HUES48 (cell line): Measurements from ENCODE around the gene TYMP.

Experiments
- H3K27ac ChIP-seq: one replicate; pipeline ENCODE4 v1.7.0; 2013; ENCODE audit warnings: low read depth, low read length, inconsistent platforms
- H3K27me3 ChIP-seq: 2 replicates; pipeline ENCODE4 v1.6.1; 2013; ENCODE audit warnings: mild to moderate bottlenecking, low read length; ENCODE audit not compliant: control insufficient read depth, insufficient read depth
- H3K36me3 ChIP-seq: 2 replicates; pipeline ENCODE4 v1.6.1; 2013; ENCODE audit warnings: low read length; ENCODE audit not compliant: control insufficient read depth, insufficient read depth
- H3K4me1 ChIP-seq: 2 replicates; pipeline ENCODE4 v1.6.1; 2013; ENCODE audit warnings: mild to moderate bottlenecking, low read length; ENCODE audit not compliant: control insufficient read depth, insufficient read depth
- H3K4me3 ChIP-seq: 2 replicates; pipeline ENCODE4 v1.5.1; 2013; ENCODE audit warnings: mild to moderate bottlenecking, low read depth, low read length
- H3K9ac ChIP-seq: 2 replicates; pipeline ENCODE4 v1.6.1; 2013; ENCODE audit warnings: mild to moderate bottlenecking, low read depth, low read length, moderate library complexity
- H3K9me3 ChIP-seq: 2 replicates; pipeline ENCODE4 v1.6.1; 2013; ENCODE audit warnings: low read length; ENCODE audit not compliant: control insufficient read depth, insufficient read depth

TYMP gene

DNA sequence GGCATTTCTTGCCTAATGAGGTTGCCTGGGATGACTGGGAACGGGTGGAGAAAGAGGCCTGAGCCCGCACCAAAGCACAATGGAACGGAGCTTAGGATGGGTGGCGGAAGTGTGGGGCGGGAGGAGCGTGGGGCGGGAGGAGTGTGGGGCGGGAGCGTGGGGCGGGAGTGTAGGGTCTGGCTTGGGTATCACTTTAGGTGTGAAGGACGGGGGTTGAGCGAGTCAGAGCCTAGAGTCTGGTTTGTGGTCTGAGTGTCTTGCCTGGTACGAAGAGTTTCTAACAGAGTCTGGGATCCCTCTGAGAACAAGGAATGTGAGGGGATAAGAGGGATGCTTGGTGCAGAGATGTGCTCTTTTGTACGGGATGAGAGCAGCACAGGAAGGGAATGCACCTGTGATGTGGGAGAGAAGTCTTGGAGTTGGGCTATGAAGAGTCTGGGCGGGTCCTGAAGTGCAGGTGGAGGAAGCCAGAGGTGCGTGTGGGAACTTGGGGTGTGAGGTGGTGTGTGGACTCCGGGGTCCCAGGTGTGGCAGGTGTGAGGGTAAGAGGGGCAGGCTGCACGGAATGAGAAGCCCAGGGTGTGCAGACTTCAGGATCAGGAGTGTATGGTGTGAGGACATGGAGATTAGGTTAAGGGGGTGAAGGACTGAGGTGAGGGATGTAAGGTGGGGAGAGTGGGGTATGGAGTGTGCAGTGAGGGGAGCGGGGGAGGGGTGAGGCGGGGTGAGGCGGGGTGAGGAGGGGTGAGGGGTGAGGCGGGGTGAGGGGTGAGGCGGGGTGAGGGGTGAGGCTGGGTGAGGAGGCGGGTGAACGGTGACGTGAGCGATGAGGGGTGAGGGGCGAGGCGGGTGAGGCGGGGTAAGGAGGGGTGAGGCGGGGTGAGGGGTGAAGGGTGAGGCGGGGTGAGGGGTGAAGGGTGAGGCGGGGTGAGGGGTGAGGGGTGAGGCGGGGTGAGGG, 31.9 kb upstream of the TYMP start:
- H3K9ac ChIP-seq: no peak overlapping the region
- peaks cover 7% of the 10 kb centered on the region; the same call in 1 of the 2 replicates for H3K27me3 ChIP-seq
- no peaks in the 10 kb centered on the region for H3K9me3 ChIP-seq
- no peaks in the 10 kb centered on the region for H3K4me1 ChIP-seq
- no peak overlapping the region for H3K4me3 ChIP-seq
- no peak overlapping the region for H3K27ac ChIP-seq
- no peaks in the 10 kb centered on the region for H3K36me3 ChIP-seq

GRCh38 chr22:50560034-50560433, 30.2 kb upstream of the TYMP start:
- Histone ChIP-seq H3K9ac (no peak overlapping the region), H3K36me3 (no peaks in the 10 kb centered on the region)

DNA sequence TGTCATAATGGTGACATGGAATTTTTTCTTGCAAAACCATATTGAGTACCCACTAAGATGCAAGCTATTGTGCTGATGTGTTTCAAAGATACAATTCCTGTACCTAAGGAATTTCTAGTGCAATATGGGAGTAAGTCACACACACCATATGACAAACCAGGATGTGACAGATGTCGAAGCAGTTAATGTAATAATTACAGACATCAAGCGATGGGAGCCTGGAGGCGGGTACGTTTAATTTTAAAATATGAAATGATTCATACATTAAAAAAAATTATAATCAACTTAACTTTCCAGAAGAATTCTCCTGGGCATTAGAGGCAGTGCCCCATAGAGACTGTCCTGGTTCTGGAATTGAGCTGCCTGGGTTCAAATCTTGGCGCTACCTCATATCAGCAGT, 26.9 kb upstream of the TYMP start:
- no peaks in the 10 kb centered on the region for H3K27me3 ChIP-seq
- no peak overlapping the region for H3K9ac ChIP-seq
- 0 out of 2 replicates have a peak, but pooled peaks cover 3% of the 10 kb centered on the region for H3K4me1 ChIP-seq
- H3K4me3 ChIP-seq: no peak overlapping the region
- H3K27ac ChIP-seq: no peak overlapping the region
- H3K9me3 ChIP-seq: no peaks in the 10 kb centered on the region
- H3K36me3 ChIP-seq: no peaks in the 10 kb centered on the region

More at GRCh38 chr22:50560034-50560433, 30.2 kb upstream of the TYMP start:
- 0 out of 2 replicates have a peak, but pooled peaks cover 3% of the 10 kb centered on the region for H3K4me1 ChIP-seq
- no peak overlapping the region for H3K4me3 ChIP-seq
- peaks cover 7% of the 10 kb centered on the region; the same call in 1 of the 2 replicates for H3K27me3 ChIP-seq
- no peak overlapping the region for H3K27ac ChIP-seq
- H3K9me3 ChIP-seq: no peaks in the 10 kb centered on the region

DNA sequence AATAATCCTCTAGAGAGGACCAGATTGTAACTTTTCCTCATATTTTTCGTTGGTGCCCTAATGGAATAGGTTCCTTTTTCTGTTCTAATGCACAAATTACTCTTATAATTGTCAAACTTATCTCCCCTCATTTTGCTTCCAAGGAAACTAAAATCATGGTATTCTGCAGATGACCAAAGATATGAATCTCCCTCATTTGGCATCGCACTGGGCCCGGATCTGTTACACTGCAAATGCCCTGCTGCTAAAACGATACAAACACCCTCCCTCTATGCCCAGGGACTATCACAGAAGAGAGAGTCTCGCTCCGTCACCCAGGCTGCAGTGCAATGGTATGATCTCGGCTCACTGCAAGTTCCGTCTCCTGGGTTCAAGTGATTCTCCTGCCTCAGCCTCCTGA, 23.5 kb upstream of the TYMP start:
- Histone ChIP-seq H3K36me3 (no peaks in the 10 kb centered on the region), H3K9ac (no peak overlapping the region), H3K27me3 (no peaks in the 10 kb centered on the region), H3K4me1 (0 out of 2 replicates have a peak, but pooled peaks cover 3% of the 10 kb centered on the region), H3K9me3 (no peaks in the 10 kb centered on the region), H3K4me3 (no peak overlapping the region), H3K27ac (no peak overlapping the region)

DNA sequence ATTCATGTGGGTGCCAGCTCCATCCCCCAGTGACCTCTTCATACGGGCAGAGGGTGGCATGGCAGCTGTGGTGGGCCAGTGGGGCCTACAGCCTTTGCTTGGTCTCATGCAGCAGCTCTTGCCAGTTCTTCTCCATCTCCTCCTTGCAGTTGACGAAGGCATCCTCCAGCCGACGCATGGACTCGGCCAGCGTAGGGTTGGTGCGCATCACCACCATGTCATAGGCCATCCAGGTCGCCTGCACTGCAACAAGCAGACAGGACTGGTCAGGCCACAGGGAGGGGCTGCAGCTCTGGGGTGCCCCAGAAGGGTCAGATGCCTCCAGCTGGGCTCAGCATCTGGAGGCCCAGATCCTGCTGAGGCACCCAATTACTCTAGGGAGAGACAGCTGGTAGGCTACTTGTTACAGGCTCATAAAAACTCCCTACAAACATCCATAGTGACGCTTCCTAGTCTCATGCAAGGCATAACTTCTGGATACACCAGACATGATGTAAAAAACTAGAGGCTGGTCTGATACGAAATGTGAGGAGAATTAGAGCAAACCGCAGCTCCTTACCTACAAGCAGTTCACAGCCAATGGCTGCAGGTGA, 21.4 kb upstream of the TYMP start:
- Histone ChIP-seq H3K9me3 (no peaks in the 10 kb centered on the region), H3K36me3 (no peaks in the 10 kb centered on the region), H3K4me3 (no peak overlapping the region), H3K27me3 (no peaks in the 10 kb centered on the region), H3K4me1 (0 out of 2 replicates have a peak, but pooled peaks cover 3% of the 10 kb centered on the region), H3K9ac (no peak overlapping the region), H3K27ac (no peak overlapping the region)

- no peak overlapping the region for H3K9ac ChIP-seq
- no peak overlapping the region for H3K4me3 ChIP-seq
- H3K36me3 ChIP-seq: no peaks in the 10 kb centered on the region
- H3K9me3 ChIP-seq: no peaks in the 10 kb centered on the region
- 0 out of 2 replicates have a peak, but pooled peaks cover 3% of the 10 kb centered on the region for H3K4me1 ChIP-seq
- no peak overlapping the region for H3K27ac ChIP-seq
- peaks cover 5% of the 10 kb centered on the region for H3K27me3 ChIP-seq
Measured at GRCh38 chr22:50550395-50550794, 20.6 kb upstream of the TYMP start.

DNA sequence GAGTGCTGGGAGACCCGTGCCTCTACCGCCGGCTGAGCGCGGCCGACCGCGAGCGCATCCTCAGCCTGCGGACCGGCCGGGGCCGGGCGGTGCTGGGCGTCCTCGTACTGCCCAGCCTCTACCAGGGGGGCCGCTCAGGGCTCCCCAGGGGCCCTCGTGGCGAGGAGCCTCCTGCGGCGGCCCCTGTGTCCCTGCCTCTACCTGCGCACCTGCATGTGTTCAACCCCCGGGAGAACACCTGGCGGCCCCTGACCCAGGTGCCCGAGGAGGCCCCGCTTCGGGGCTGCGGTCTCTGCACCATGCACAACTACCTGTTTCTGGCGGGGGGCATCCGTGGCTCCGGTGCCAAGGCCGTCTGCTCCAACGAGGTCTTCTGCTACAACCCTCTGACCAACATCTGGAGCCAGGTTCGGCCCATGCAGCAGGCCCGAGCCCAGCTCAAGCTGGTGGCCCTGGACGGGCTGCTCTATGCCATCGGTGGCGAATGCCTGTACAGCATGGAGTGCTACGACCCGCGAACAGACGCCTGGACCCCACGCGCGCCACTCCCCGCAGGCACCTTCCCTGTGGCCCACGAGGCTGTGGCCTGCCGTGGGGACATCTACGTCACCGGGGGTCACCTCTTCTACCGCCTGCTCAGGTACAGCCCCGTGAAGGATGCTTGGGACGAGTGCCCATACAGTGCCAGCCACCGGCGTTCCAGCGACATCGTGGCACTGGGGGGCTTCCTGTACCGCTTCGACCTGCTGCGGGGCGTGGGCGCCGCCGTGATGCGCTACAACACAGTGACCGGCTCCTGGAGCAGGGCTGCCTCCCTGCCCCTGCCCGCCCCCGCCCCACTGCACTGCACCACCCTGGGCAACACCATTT, 19.3 kb upstream of the TYMP start:
- H3K9me3 ChIP-seq: no peaks in the 10 kb centered on the region
- no peak overlapping the region for H3K27ac ChIP-seq
- no peak overlapping the region for H3K9ac ChIP-seq
- H3K27me3 ChIP-seq: peaks cover 16% of the 10 kb centered on the region
- no peak overlapping the region for H3K4me3 ChIP-seq
- H3K4me1 ChIP-seq: peaks cover 4% of the 10 kb centered on the region; the same call in 1 of the 2 replicates
- H3K36me3 ChIP-seq: no peaks in the 10 kb centered on the region

DNA sequence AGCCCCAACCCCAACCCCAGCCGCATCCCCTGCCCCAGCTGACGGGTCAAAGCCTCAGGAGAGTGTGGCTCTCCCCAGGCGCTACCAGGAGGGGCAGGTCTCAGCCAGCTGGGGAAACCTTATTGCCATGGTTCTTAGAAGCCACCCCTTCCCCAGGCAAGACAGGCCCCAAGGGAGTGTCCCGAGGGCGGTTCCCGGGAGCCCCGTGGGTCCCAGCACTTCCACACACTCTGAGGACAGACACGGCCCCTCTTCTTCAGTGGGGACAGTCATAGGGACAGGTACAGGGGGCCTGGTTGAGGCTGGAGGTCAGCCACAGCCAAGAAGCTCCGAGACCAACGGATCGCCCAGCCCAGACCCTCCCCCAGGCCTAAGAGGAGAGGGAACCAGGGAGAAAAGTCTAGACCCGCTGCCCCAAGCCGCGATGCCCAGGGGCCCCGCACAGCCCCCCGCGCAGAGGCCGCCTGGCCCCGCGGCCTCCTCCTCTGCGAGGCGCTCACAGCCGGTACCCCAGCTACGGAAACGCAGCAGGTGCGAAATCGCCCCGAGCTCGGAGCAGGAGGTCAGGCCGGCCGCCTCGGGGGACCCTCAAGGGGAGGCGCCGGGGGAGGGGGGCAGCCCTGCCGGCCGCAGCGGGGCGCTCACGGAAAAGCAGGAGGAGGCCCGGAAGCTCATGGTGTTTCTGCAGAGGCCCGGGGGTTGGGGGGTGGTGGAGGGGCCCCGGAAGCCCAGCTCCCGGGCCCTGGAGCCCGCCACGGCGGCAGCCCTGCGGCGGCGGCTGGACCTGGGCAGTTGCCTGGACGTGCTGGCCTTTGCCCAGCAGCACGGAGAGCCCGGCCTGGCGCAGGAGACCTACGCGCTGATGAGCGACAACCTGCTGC, 18.5 kb upstream of the TYMP start:
- Histone ChIP-seq H3K27ac (no peak overlapping the region), H3K36me3 (no peaks in the 10 kb centered on the region), H3K9ac (no peak overlapping the region), H3K27me3 (peaks cover 16% of the 10 kb centered on the region), H3K4me3 (no peak overlapping the region), H3K9me3 (no peaks in the 10 kb centered on the region), H3K4me1 (peaks cover 4% of the 10 kb centered on the region; the same call in 1 of the 2 replicates)

DNA sequence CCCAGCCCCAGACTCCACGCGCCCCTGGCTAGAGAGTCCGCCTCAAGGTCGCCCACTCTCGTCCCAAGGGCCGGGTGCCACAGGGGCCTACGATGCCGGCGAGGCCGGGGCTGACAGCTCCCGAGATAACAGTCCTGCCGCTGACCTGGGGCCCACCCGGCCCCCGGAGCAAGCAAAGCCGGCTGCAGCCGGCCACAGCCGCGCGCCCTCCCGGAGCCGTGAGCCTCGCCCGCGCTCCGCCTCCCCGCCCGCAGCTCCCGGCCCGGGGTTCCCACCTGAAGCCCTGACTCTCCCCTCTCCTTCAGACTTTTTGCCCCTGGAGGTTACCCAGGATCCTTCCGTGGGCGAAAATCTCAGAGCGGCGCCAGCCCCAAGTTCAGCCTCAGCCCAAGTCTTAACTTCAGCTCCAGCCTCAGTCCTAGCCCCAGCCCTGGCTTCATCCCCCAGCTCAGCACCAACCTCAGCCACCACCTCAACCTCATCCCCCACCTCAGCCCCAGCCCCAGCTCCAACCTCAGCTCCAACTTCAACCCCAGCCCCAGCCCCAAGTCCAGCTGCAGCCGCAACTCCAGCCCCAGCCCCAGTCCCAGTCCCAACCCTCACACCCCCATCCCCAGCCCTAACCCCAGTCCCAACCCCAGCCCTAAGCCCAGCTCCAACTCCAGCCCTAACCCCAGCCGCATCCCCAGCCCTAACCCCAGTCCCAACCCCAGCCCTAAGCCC, 17.6 kb upstream of the TYMP start:
- Histone ChIP-seq H3K9ac (no peak overlapping the region), H3K4me1 (peaks cover 4% of the 10 kb centered on the region; the same call in 1 of the 2 replicates), H3K36me3 (no peaks in the 10 kb centered on the region), H3K27me3 (peaks cover 16% of the 10 kb centered on the region), H3K4me3 (no peak overlapping the region), H3K9me3 (no peaks in the 10 kb centered on the region), H3K27ac (no peak overlapping the region)
